Neutrophil (primary cell): ENCODE results near the gene METRN.

ENCODE experiments used
- H3K27ac ChIP-seq: fragments of 200-600 bp; sonication (generic); 2 replicates; pipeline ENCODE4 v1.5.1; 2016; ENCODE audit warnings: mild to moderate bottlenecking, moderate library complexity
- H3K27me3 ChIP-seq: fragments of 200-600 bp; sonication (generic); 2 replicates; pipeline ENCODE4 v1.6.0; 2016; ENCODE audit warnings: mild to moderate bottlenecking
- H3K36me3 ChIP-seq: fragments of 200-600 bp; sonication (generic); 2 replicates; pipeline ENCODE4 v1.5.1; 2017
- H3K4me1 ChIP-seq, 2 experiments: fragments of 200-600 bp in 1 of 2; sonication (generic) in 1 of 2; 1 replicate in 1 of 2; 2 replicates in 1 of 2; pipeline versions ENCODE4 v1.5.1 to v1.6.1; 2013 to 2016; ENCODE audit warnings: low read depth in 1 of 2, low read length in 1 of 2, mild to moderate bottlenecking in 1 of 2, moderate library complexity in 1 of 2; ENCODE audit not compliant: control insufficient read depth in 1 of 2, insufficient read depth in 1 of 2
- H3K4me3 ChIP-seq, 2 experiments: fragments of 200-600 bp in 1 of 2; sonication (generic) in 1 of 2; 1 replicate in 1 of 2; 2 replicates in 1 of 2; pipeline ENCODE4 v1.5.1; 2013 to 2016; ENCODE audit warnings: low read depth in 1 of 2, low read length in 1 of 2, mild to moderate bottlenecking in 1 of 2, moderate library complexity in 1 of 2
- H3K9me3 ChIP-seq: fragments of 200-600 bp; sonication (generic); 2 replicates; pipeline ENCODE4 v1.5.1; 2016
- CTCF ChIP-seq: fragments of 200-600 bp; sonication (generic); IDR thresholded peaks from 2 replicates; pipeline ENCODE4 v1.5.1; 2016; ENCODE audit warnings: antibody characterized with exemption

METRN gene

GRCh38 chr16:708019-708418 is 6.9 kb upstream of the METRN start:
- no peaks in the 10 kb centered on the region for H3K36me3 ChIP-seq
- no peaks in the 10 kb centered on the region for H3K4me1 ChIP-seq
- H3K27me3 ChIP-seq: peaks cover 99% of the 10 kb centered on the region
- no peak for TF ChIP-seq CTCF
- H3K9me3 ChIP-seq: no peaks in the 10 kb centered on the region
- no peak overlapping the region for H3K4me3 ChIP-seq
- H3K27ac ChIP-seq: no peak overlapping the region

- no peak for TF ChIP-seq CTCF
- Histone ChIP-seq H3K9me3 (no peaks in the 10 kb centered on the region), H3K4me1 (no peaks in the 10 kb centered on the region), H3K36me3 (no peaks in the 10 kb centered on the region), H3K27me3 (peaks cover 99% of the 10 kb centered on the region), H3K4me3 (no peak overlapping the region), H3K27ac (no peak overlapping the region)
Measured at GRCh38 chr16:708959-709358, 6.0 kb upstream of the METRN start.

- Histone ChIP-seq H3K27ac (no peak overlapping the region), H3K4me3 (no peak overlapping the region), H3K36me3 (no peaks in the 10 kb centered on the region), H3K4me1 (peaks cover 0 to 5% of the 10 kb centered on the region in 2 experiments), H3K27me3 (peaks cover 99% of the 10 kb centered on the region), H3K9me3 (no peaks in the 10 kb centered on the region)
- TF ChIP-seq CTCF: no peak
Measured at GRCh38 chr16:709566-710499, 5.1 kb upstream of the METRN start.

GRCh38 chr16:710500-711075 is 4.3 kb upstream of the METRN start:
- Histone ChIP-seq H3K9me3 (no peaks in the 10 kb centered on the region), H3K4me3 (no peak overlapping the region), H3K4me1 (peaks cover 5 to 10% of the 10 kb centered on the region in 2 experiments), H3K27me3 (peaks cover 99% of the 10 kb centered on the region), H3K27ac (no peak overlapping the region), H3K36me3 (no peaks in the 10 kb centered on the region)
- TF ChIP-seq CTCF: no peak

GRCh38 chr16:711084-711483 is 3.8 kb upstream of the METRN start:
- Histone ChIP-seq H3K27ac (no peak overlapping the region), H3K4me1 (peaks cover 9 to 15% of the 10 kb centered on the region in 2 experiments), H3K36me3 (no peaks in the 10 kb centered on the region), H3K4me3 (no peak overlapping the region), H3K27me3 (peaks cover 100% of the 10 kb centered on the region), H3K9me3 (no peaks in the 10 kb centered on the region)
- no peak for TF ChIP-seq CTCF
